A549 (cell line): ENCODE data around the gene CDC42BPB. TPM values are rescaled to one million over a fixed set of nuclear protein-coding genes. Genes with fewer than 3 reads are reported as not detected.

Experiments used
- ATAC-seq, 2 experiments: fragments of 200-7000 bp in 1 of 2; fragments of >200 bp in 1 of 2; cut with Nextera tagmentation in 1 of 2; cut with Tn5 transposase in 1 of 2; 3 replicates each; pipeline versions ENCODE4 v1.8.0 to v1.9.1; 2018 to 2020; ENCODE audit warnings: mild to moderate bottlenecking in 1 of 2, moderate library complexity in 1 of 2
- CTCF ChIA-PET: fragments of 300-600 bp; sonication (Branson Sonifier 250); formaldehyde crosslinking; extraction: SDS; loops from one replicate; lab custom pipeline; 2021; ENCODE audit warnings: antibody characterized with exemption, inconsistent platforms; lab: Yijun Ruan, JAX
- POLR2A ChIA-PET: fragments of 350-600 bp; formaldehyde crosslinking; extraction: SDS; loops from one replicate; lab custom pipeline; 2021; ENCODE audit warnings: antibody characterized with exemption, inconsistent platforms; lab: Yijun Ruan, JAX
- DNase-seq, 2 experiments: peaks; one replicate each; pipeline versions ENCODE4 v3.0.0 to v3.0.0-alpha.2; 2011 to 2016; ENCODE audit warnings: low read depth in 1 of 2, low spot score in 1 of 2
- FAIRE-seq: peaks from 2 replicates; lab custom pipeline; 2011; peaks lifted over from hg19 to GRCh38; lab: Jason Lieb, UNC
- H3K27ac ChIP-seq, 2 experiments: fragments of >200 bp; sonication (Bioruptor Twin); formaldehyde crosslinking; 3 replicates each; pipeline ENCODE4 v1.5.1; 2016 to 2017
- H3K4me1 ChIP-seq: fragments of >200 bp; sonication (Bioruptor Twin); formaldehyde crosslinking; 3 replicates; pipeline ENCODE4 v1.6.1; 2016
- H3K4me2 ChIP-seq: fragments of >200 bp; sonication (Bioruptor Twin); formaldehyde crosslinking; 3 replicates; pipeline ENCODE4 v1.6.1; 2016
- H3K4me3 ChIP-seq: fragments of >200 bp; sonication (Bioruptor Twin); formaldehyde crosslinking; 3 replicates; pipeline ENCODE4 v1.5.1; 2016
- H3K9me3 ChIP-seq: fragments of >200 bp; sonication (Bioruptor Twin); formaldehyde crosslinking; 3 replicates; pipeline ENCODE4 v1.6.1; 2016
- E2F6 ChIP-seq: IDR thresholded peaks from 2 replicates; pipeline ENCODE4 v1.6.1; 2012; ENCODE audit warnings: low read depth, borderline replicate concordance
- EHF ChIP-seq: fragments of 250-450 bp; sonication (Bioruptor Pico); IDR thresholded peaks from 2 replicates; pipeline ENCODE4 v1.5.0; 2020; ENCODE audit warnings: mild to moderate bottlenecking
- EHMT2 ChIP-seq: fragments of 200-600 bp; sonication (generic); IDR thresholded peaks from 2 replicates; pipeline ENCODE4 v1.6.1; 2016; ENCODE audit warnings: antibody characterized with exemption, low read depth, mild to moderate bottlenecking, moderate library complexity
- EP300 ChIP-seq, 2 experiments: fragments of >200 bp; sonication (Bioruptor Twin); formaldehyde crosslinking; IDR thresholded peaks; 2 replicates in 1 of 2; 3 replicates in 1 of 2; pipeline ENCODE4 v1.6.1; 2016 to 2017
- ESRRA ChIP-seq: fragments of 150-350 bp; IDR thresholded peaks from 2 replicates; pipeline ENCODE4 v1.6.1; 2014; ENCODE audit warnings: mild to moderate bottlenecking, low read length, borderline replicate concordance
- FOSB ChIP-seq: fragments of 250-450 bp; sonication (Bioruptor Pico); IDR thresholded peaks from 2 replicates; pipeline ENCODE4 v1.5.0; 2020; ENCODE audit warnings: mild to moderate bottlenecking, moderate library complexity
- FOSL2 ChIP-seq, 2 experiments: fragments of 450-650 bp in 1 of 2; fragments of >200 bp in 1 of 2; sonication (Bioruptor Twin) in 1 of 2; formaldehyde crosslinking; IDR thresholded peaks; 2 replicates each; pipeline versions ENCODE4 v1.5.0 to v1.6.1; 2016 to 2020; ENCODE audit warnings: mild to moderate bottlenecking in 1 of 2, moderate library complexity in 1 of 2
- FOXS1 ChIP-seq: fragments of 250-450 bp; sonication (Bioruptor Pico); IDR thresholded peaks from 2 replicates; pipeline ENCODE4 v1.5.0; 2020; ENCODE audit warnings: mild to moderate bottlenecking, moderate library complexity
- GATA3 ChIP-seq: IDR thresholded peaks from 2 replicates; pipeline ENCODE4 v1.6.1; 2012; ENCODE audit warnings: borderline replicate concordance
- HES2 ChIP-seq: fragments of >200 bp; sonication (Bioruptor Twin); formaldehyde crosslinking; IDR thresholded peaks from 2 replicates; pipeline ENCODE4 v1.6.1; 2016
- HOXB13 ChIP-seq: fragments of 250-450 bp; sonication (Bioruptor Pico); IDR thresholded peaks from 2 replicates; pipeline ENCODE4 v1.5.0; 2020; ENCODE audit warnings: low read depth, mild to moderate bottlenecking, moderate library complexity
- JUN ChIP-seq, 2 experiments: fragments of >200 bp; sonication (Bioruptor Twin); formaldehyde crosslinking; IDR thresholded peaks; 2 replicates in 1 of 2; 3 replicates in 1 of 2; pipeline ENCODE4 v1.6.1; 2016 to 2017
- MYC ChIP-seq: IDR thresholded peaks from 2 replicates; pipeline ENCODE4 v1.6.1; 2012; ENCODE audit warnings: mild to moderate bottlenecking, inconsistent platforms, low read length, improper control_type of control experiment, borderline replicate concordance
- NFE2L2 ChIP-seq: fragments of 150-350 bp; conservative IDR thresholded peaks from 2 replicates; pipeline ENCODE4 v1.6.1; 2014; ENCODE audit warnings: low read length
- NPAS2 ChIP-seq: fragments of 250-450 bp; sonication (Bioruptor Pico); IDR thresholded peaks from 2 replicates; pipeline ENCODE4 v1.8.0; 2022; ENCODE audit warnings: mild to moderate bottlenecking, moderate library complexity, borderline replicate concordance
- PHF8 ChIP-seq: fragments of 200-600 bp; sonication (generic); IDR thresholded peaks from 2 replicates; pipeline ENCODE4 v1.6.1; 2016; ENCODE audit warnings: low read depth, mild to moderate bottlenecking, antibody characterized with exemption, moderate library complexity, borderline replicate concordance
- POLR2AphosphoS2 ChIP-seq: conservative IDR thresholded peaks from 2 replicates; pipeline ENCODE4 v1.6.1; 2012; ENCODE audit warnings: low read length, improper control_type of control experiment, inconsistent platforms
- REST ChIP-seq: fragments of 200-600 bp; sonication (generic); IDR thresholded peaks from 2 replicates; pipeline ENCODE4 v1.6.1; 2016; ENCODE audit warnings: antibody characterized with exemption, mild to moderate bottlenecking, moderate library complexity
- RNF2 ChIP-seq: fragments of 200-600 bp; sonication (generic); IDR thresholded peaks from 2 replicates; pipeline ENCODE4 v1.6.1; 2016; ENCODE audit warnings: low read depth, mild to moderate bottlenecking, antibody characterized with exemption, moderate library complexity, borderline replicate concordance
- SREBF2 ChIP-seq: fragments of 450-650 bp; IDR thresholded peaks from 2 replicates; pipeline ENCODE4 v1.6.1; 2014; ENCODE audit warnings: mild to moderate bottlenecking, moderate library complexity
- USF2 ChIP-seq: fragments of 450-650 bp; IDR thresholded peaks from 2 replicates; pipeline ENCODE4 v1.6.1; 2014; ENCODE audit warnings: antibody characterized with exemption
- WGBS: methylation state at CpG from one replicate; pipeline ENCODE4 v1.1.6; 2017; ENCODE audit errors: missing lambda C conversion rate; 5-methylcytosine and 5-hydroxymethylcytosine counted together
- polyA plus RNA-seq, 4 experiments: library from polyadenylated mRNA; depleted of rRNA in 3 of 4; stranded (reverse); fragments of >200 nt; fragmentation: RNase III in 1 of 4; extraction: RNeasy Plus Mini Kit Qiagen cat#74134 plus additional on column Dnase treatment in 1 of 4; gene quantifications; 2 replicates in 3 of 4; 3 replicates in 1 of 4; pipeline ENCODE4 v1.2.3, GENCODE V29; 2011 to 2017

The CDC42BPB gene
- polyA plus RNA-seq, 2 of the 4 experiments (the other 2 are of a cell fraction), result 56.4 to 57.1 TPM

GRCh38 chr14:103022002-103022684 lies 35.2 kb downstream of the CDC42BPB start (continued):
- TF ChIP-seq FOSL2 (IDR thresholded peaks at IDR 0.05), result no peak
- TF ChIP-seq FOSL2 (CRISPR knock-in tag; IDR thresholded peaks at IDR 0.05), result no peak
- no peak for TF ChIP-seq EP300 (IDR thresholded peaks at IDR 0.05)

- H3K27ac ChIP-seq, result peak overlapping the region in 1 of 2 experiments; percentile 47; a peak in 1 of 6 replicates
- DNase-seq, result no peak
- TF ChIP-seq HOXB13 (CRISPR knock-in tag), result no peak
- no peak for TF ChIP-seq RNF2
- no peak for TF ChIP-seq PHF8
- TF ChIP-seq JUN (IDR thresholded peaks at IDR 0.05), result no peak
- TF ChIP-seq REST, result no peak
- TF ChIP-seq NFE2L2, result no peak
- no peak for TF ChIP-seq ESRRA
- TF ChIP-seq MYC, result no peak
- no peak for TF ChIP-seq FOXS1 (CRISPR knock-in tag)
- ChIA-PET CTCF (interaction anchor here (0.6 kb wide), 1 partner anchor 31 kb away, joined by 3 read pairs; no protein-coding TSS in a partner anchor), POLR2A (no interaction called here)
- WGBS, result 96% methylated on average over 11 of the region's 11 CpGs
- ATAC-seq, result no peak; a peak in 1 of 6 replicates
- H3K9me3 ChIP-seq, result no peaks in the 10 kb centered on the region
- no peak overlapping the region for H3K4me3 ChIP-seq
- peaks cover 20% of the 10 kb centered on the region for H3K4me1 ChIP-seq
- no peak for FAIRE-seq
- H3K4me2 ChIP-seq, result no peak overlapping the region
Measured at GRCh38 chr14:103021684-103022001, 35.7 kb downstream of the CDC42BPB start.

GRCh38 chr14:103020271-103021170 lies 36.8 kb downstream of the CDC42BPB start:
- Histone ChIP-seq H3K4me3 (no peak overlapping the region), H3K4me1 (peaks cover 20% of the 10 kb centered on the region), H3K27ac (no peak overlapping the region), H3K9me3 (no peaks in the 10 kb centered on the region), H3K4me2 (no peak overlapping the region)
- WGBS, result 92% methylated on average over 31 of the region's 31 CpGs
- DNase-seq, result no peak
- TF ChIP-seq SREBF2 (no peak), POLR2AphosphoS2 (no peak)
- POLR2A ChIA-PET, result no interaction called here
- no peak for FAIRE-seq
- ATAC-seq, result no peak
- CTCF ChIA-PET, result interaction anchor here (1.1 to 1.7 kb wide), 4 partner anchors 12 to 85 kb away, joined by 3 to 4 read pairs (median 4); no protein-coding TSS in a partner anchor

GRCh38 chr14:103019826-103020225 lies 37.5 kb downstream of the CDC42BPB start:
- H3K4me1 ChIP-seq, result peaks cover 25% of the 10 kb centered on the region
- H3K4me2 ChIP-seq, result no peak overlapping the region
- FAIRE-seq (no peak), DNase-seq (no peak), ATAC-seq (no peak)
- no peak overlapping the region for H3K4me3 ChIP-seq
- ChIA-PET CTCF (interaction anchor here (1.1 to 1.7 kb wide), 5 partner anchors 13 to 86 kb away, joined by 3 to 4 read pairs (median 4); no protein-coding TSS in a partner anchor), POLR2A (no interaction called here)
- 91% methylated on average over 7 of the region's 7 CpGs for WGBS
- H3K9me3 ChIP-seq, result no peaks in the 10 kb centered on the region
- no peak overlapping the region for H3K27ac ChIP-seq
- no peak for TF ChIP-seq NPAS2 (CRISPR knock-in tag)
- TF ChIP-seq EHMT2, result no peak
- no peak for TF ChIP-seq FOSB (CRISPR knock-in tag)
- TF ChIP-seq HES2, result no peak
- TF ChIP-seq SREBF2, result no peak
- TF ChIP-seq EP300 (IDR thresholded peaks at IDR 0.05), result no peak
- TF ChIP-seq GATA3, result no peak
- TF ChIP-seq USF2, result no peak
- no peak for TF ChIP-seq EHF
- no peak for TF ChIP-seq E2F6
